GM21515 (cell line): ENCODE results near the gene EMID1.

Experiments used
- ATAC-seq: cut with Tn5 transposase; IDR thresholded peaks from one replicate; pipeline ENCODE4 v1.9.1; 2021; ENCODE audit not compliant: unreplicated experiment

EMID1 gene

DNA sequence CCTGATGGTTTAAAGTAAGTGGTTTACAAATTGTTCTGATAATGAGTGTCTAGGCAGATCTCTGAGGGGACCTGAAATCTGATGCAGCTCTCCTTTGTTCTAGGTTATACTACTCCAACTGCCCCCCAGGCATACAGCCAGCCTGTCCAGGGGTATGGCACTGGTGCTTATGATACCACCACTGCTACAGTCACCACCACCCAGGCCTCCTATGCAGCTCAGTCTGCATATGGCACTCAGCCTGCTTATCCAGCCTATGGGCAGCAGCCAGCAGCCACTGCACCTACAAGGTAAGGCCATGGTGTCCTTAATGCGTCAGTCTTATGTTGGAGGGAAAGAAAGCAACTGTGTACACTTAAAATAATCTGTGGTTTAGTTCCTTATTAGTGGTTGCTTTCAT is 72.2 kb downstream of the EMID1 start:
- ATAC-seq, result no peak

DNA sequence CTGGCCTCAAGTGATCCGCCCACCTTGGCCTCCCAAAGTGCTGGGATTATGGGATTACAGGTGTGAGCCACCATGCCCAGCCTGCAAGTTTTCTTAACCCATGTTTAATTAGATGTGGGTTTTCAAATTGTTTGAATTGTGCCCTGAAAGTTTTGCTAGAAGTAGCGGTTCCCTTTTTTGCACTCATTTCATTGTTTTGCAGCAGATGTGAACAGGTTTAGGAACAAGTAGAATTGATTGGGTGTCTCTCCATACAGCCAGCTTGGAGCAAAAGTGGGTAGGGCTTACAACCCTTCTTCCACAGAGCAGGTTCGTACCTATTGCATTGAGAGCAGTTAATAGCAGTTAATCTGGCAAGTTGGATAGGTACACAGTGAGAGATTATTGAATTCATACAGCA is 78.5 kb downstream of the EMID1 start:
- no peak for ATAC-seq

DNA sequence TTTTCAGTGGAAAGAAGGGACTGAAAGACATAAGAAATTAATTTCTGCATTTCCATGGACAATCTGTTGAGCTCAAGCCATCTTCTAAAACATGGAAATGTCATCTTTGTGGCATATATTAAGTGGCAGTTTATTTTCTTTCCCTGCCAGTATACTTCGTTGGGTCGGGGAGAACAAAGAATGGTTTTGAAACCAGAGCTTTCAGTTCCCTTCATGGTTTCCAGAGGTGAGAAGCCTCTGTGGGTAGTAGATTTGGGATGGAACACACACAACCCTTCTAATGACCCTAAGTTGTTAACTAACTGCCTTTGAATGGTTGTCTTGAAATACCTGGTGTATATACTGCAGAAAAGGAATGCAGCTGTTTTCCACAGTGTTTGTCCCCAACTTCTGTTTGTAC is 83.1 kb downstream of the EMID1 start:
- ATAC-seq, result no peak

DNA sequence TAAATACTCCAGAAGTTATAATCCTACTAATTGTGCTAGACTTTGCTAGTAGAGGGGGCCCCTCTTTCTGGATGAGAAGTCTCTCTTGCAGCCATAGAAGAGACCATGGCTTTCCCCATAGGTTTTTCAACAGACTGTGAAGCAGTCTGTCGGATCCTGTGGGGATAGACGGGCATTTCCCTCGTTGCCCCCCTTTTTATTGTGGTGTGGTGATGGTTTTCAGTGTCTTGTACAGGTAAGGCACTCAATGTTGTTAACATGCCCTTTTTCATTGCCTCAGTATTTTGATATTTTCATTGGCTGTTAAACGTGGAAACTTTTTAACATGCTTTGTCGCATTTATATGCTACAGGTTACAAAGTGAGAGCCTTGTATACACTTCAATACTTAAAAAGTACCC is 84.4 kb downstream of the EMID1 start:
- no peak for ATAC-seq

DNA sequence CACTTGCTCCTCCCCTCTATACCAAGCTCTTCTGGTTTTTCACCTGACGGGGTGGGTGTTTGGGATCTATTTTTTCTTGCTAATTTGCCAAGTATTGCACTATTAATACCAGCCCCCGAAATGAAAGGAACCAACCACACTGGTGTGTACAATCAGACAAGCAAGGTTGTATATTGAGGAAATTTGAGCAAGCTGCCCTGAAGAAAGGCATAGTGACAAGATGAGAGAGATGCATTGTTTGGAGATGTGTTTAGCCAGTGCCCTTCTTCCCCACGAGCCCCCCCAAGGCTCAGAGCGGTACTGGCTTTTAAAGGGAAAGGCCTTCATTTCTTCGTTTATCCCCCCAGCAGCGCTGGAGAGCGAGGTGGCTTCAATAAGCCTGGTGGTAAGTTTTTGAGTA is 85.5 kb downstream of the EMID1 start:
- ATAC-seq, result no peak

DNA sequence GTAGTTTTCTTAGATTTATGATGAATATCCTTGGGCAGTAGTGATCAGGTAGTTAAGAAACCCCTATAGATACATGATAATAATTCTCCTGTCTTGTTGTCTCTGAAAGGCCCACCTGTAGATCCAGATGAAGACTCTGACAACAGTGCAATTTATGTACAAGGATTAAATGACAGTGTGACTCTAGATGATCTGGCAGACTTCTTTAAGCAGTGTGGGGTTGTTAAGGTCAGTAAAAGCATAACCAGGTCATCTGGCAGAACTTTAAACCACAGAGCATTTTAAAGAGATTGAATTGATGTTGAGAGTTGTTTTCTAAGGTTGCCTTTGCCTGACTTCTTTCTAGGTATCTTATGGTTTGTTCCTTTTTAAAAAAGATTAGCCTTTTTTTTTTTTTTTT is 86.7 kb downstream of the EMID1 start:
- no peak for ATAC-seq

DNA sequence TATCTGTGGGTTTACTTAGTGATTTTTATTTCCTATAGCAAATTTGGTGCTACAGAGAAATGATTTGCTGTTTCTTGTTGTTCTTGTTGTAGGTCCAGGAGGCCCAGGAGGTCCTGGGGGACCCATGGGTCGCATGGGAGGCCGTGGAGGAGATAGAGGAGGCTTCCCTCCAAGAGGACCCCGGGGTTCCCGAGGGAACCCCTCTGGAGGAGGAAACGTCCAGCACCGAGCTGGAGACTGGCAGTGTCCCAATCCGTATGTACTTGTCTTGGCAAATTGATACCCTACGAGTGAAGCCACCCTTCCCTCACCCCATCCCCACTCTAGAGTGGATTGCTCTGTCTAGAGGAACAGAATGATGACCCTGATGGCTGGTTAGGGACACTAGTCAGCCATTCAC is 92.9 kb downstream of the EMID1 start:
- ATAC-seq, result no peak

DNA sequence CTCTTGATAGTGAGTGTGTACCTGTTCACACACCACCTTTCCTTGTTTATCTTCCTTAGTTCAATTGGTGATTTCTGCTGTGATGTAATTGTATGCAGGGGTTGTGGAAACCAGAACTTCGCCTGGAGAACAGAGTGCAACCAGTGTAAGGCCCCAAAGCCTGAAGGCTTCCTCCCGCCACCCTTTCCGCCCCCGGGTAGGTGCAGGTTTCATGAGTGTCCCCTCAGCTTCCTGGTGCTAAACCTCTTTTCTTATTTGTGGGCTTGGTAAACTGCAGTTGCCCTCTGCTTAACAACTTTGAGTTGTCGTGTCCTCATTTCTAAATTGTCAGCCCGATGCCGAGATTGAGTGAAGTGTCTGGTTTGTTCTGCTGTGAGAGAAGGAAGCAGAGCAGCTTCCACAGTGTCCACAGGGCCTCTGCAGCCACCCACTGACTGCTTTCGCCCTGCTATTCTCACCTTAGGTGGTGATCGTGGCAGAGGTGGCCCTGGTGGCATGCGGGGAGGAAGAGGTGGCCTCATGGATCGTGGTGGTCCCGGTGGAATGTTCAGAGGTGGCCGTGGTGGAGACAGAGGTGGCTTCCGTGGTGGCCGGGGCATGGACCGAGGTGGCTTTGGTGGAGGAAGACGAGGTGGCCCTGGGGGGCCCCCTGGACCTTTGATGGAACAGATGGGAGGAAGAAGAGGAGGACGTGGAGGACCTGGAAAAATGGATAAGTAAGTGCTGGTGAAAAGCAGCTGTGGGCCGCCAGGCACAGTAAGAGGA is 93.6 kb downstream of the EMID1 start:
- ATAC-seq, result no peak

DNA sequence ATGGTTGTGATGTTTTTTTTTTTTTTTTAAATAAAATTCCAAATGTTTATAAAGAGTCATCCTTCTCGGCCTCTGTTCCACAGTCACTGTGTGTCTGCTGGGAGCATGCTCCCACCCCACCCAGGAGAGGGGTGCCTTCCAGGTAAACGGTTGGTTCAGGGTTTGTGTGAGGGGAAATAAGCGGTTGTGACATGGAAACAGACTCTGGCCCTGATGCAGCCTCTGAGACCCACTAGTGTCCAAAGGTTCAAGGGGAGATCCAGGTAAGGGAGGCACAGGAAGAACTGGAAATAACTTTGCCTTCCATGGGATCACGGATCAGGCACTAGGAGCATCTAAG is 94.7 kb downstream of the EMID1 start:
- ATAC-seq, result no peak

DNA sequence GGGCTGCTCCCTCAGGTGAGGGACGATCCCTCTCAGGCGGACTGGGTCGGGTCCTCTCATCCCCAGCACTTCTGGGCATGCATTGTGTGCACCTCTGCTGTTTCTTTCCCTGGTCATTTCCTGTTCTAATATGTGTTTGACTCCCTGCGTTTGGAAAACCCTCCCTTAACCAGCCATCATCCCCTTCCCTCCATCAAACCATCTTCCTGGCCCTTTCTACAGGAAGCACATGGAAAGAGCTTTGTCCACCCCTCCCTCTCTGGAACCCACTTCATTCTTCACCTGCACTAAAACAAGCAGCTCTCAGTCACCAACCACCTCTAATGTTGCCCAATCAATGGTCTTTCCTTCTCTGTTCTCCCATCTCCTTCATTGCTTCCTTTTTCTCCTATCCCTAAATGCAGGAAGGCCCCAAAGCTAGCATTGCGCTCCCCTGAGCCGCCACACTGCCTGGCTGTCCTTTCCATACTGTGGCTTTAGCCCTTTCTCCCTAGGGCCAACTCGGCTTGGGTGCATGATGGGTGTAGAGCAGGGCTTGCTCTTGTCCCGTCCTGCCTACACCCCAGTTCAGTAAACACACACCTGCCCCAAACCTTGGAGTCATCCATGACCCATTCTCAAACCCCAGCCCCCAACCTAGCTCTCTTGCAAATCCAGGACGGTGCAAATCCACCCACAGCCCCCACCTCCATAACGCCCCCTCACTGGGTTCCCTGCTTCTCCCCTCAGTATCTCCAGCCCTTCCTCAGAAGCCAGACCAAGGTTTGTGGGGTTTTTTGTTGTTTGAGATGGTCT is 95.3 kb downstream of the EMID1 start:
- ATAC-seq, result no peak

DNA sequence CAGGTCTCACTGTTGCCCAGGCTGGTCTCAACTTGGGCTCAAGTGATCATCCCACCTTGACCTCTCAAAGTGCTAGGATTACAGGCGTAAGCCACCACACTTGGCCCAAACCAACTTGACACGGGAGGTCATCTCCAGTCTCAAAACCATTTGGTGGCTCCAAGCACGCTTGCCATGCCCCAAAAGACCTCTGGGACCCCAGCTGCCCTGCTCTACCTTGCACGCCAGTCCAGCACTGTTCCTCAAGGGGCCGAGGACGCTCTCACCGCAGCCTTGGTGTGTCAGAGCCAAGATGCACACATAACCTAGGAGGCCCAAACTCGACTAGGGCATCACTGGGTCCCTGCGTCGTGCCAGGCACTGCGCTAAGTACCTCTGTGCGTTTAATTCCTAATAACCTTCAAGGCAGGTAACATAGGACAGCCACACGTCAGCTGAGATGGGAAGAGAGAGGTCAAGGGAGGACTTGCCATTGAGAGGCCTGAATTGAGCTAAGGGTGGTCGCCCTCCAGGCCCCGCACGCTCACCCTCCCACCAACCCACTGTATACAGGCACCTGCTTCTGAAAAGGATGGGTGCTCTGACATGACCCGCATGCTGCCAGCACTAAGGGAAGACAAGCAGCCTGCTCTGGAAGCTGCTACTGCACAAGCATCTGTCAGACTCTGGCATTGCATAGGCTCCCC is 96.2 kb downstream of the EMID1 start:
- ATAC-seq, result no peak

DNA sequence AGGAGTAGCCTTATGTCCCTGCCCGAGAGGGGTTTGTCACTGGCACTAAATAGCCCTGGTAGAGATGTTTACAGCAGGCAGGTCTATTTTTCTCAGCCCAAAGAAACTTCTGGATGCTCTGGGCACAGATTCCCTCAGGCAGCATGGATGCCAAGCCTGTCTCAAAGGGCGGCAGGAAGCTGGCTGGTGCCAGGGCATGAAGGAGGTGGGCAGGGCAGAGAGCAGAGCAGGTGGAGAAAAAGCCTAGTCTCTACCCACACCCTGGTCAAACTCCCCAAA is 96.6 kb downstream of the EMID1 start:
- ATAC-seq, result no peak

DNA sequence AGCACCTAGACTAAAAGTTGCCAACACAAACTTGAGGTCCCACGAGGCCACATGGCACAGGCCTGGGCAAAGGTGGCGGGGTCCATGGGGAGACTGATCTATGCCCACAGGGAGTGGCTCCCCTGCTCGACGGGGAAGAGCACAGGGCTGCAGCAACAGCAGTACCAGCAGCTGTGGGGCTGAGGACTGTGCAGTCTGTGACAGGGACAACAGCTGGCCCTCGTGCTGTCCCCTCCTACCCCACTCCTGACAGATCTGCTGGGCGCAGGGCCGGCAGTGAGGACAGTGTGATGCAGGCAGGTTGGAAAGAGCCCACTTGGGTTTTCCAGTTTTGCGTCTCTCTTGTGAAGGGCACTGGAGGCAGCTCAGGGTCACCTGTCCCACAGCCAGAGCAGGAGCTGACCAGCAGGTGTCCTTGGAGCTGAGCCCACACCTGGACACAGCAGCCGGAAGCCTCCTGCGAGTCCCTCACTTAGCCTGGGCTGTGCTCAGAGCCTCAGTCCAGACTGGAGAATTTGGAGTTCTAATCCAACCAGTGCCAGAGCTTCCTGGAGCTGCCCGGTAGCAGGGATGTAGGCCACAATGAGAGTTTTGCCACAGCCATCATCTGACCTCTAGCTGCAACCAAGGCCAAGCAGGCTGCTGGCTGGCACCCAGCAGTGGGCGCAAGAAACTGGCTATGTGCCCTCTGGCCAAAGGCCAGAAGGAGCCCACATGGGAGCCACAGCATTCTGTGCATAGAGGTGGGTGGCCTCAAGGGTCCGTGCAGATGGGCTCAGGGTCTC is 97.2 kb downstream of the EMID1 start:
- no peak for ATAC-seq

DNA sequence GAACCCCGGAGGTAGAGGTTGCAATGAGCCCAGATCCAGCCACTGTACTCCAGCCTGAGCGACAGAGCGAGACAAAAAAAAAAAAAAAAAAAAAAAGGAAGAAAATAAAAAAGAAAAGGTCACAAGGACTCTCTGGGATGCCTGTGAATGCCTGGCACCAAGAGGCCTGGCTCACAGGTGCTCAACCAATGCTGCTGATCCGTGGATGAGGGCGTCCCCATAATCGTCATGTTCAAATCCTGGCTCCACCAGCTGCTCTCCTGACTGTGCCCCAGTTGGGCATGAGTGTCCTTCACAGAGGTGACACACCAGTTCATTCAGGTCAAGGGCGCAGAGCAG is 100.1 kb downstream of the EMID1 start:
- no peak for ATAC-seq

DNA sequence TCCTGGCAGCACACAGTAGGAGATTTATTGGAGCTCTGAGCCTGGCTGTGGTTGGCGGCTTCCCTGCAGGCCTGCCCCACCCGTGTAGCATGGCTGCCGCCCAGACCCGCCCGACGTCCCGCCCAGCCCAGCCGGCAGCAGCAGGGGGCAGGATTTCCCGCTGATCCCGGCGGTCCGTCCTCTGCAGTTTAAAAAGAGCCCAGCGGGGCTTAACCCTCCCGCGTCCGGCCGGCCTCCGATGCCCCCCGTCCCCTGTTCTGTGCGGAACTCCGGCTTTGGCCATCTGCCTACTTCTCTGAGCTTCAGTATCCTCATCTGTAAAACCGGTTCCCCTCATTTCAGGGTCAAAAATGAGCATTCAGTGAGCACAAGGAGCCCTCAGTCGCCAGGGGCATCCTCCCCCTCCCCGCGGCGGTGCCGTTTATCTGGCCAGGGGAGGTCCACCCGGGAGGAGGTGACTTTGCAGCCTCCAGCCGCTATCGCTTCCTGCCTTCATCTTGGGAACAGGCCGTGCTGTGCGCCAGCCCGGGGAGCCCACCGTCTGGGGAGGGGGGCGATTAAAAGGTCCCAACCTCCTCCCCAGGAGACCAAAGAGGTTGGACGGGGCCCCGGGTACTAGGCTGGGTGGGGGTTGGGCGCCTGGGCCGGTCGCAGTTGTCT is 100.6 kb downstream of the EMID1 start, which contains the start of gene GAS2L1:
GAS2L1 (plus strand) TSS at position 476 of the 660 bp plus-strand sequence. CDS start 1,456 bp downstream, outside the sequence.
- no peak for ATAC-seq

DNA sequence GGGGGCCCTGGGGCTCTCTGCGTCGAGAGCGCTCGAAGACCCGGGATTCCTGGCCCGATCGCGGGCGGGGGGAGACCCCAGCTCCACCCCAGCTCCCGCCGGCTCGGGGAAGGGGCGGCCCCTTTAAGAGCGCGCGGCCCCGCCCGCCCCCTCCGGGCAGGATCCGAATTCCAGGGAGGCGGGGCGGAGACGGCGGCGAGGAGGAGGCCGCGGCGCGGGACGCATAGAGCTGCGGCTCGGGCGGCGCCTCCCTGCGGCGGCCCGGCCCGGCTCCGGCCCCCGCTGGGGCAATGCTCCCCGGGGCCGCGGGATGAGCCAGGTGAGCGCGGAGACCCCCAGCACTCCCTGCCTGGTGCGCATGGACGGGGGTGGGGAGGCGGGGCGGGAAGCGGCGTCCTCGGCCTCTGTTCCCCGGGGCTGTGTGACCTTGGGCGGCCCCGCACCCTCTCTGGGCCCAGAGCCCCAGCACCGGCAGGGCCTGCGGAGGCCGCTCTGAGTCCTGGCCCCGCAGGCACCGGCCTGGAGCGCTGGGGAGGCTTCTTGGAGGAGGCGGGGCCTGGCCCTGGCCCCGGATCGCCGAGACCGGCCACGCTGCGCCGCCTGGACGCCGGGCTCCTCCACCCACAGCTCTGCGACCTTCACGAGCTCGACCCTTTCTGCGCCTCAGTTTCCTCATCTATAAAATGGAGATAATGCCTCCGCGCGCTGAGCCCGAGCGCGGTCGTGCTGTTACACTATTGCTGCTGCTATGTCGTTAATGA is 101.3 kb downstream of the EMID1 start:
- ATAC-seq, result no peak

DNA sequence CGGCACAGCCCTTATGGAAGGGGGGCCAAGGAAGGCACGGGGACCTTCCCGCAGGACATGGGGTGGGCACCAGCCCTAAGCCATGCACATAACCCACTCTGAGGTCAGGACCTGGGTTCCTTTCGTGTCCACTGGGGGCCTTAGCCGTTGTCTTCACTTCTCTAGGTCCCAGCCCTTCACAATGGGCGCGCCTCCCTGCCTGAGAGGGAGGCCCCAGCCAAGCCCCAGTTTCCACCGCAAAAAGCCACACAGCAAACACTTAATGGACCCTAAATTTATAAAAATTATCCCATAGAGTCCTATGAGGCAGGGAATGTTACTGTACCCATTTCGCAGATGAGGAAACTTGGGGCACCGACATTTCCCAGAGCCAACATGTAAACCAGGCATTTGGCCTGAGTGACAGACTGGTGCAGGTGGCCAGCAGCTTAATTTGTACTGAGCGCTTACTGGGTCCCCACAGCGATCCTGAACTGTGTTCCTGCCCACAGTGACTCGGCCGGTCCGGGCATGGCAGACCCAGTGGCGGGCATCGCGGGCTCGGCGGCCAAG is 102.0 kb downstream of the EMID1 start:
- no peak for ATAC-seq

DNA sequence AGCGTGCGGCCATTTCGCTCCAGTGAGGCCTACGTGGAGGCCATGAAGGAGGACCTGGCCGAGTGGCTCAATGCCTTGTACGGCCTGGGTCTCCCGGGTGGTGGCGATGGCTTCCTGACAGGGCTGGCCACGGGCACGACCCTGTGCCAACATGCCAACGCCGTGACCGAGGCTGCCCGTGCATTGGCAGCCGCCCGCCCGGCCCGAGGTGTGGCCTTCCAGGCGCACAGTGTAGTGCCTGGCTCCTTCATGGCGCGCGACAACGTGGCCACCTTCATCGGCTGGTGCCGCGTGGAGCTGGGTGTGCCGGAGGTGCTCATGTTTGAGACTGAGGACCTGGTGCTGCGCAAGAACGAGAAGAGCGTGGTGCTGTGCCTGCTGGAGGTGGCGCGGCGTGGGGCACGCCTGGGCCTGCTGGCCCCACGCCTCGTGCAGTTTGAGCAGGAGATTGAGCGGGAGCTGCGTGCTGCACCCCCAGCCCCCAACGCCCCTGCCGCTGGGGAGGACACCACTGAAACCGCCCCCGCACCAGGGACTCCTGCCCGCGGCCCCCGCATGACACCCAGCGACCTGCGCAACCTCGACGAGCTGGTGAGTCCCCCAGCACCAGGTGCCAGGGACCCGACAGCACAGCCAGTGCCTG is 102.6 kb downstream of the EMID1 start:
- ATAC-seq, result no peak

DNA sequence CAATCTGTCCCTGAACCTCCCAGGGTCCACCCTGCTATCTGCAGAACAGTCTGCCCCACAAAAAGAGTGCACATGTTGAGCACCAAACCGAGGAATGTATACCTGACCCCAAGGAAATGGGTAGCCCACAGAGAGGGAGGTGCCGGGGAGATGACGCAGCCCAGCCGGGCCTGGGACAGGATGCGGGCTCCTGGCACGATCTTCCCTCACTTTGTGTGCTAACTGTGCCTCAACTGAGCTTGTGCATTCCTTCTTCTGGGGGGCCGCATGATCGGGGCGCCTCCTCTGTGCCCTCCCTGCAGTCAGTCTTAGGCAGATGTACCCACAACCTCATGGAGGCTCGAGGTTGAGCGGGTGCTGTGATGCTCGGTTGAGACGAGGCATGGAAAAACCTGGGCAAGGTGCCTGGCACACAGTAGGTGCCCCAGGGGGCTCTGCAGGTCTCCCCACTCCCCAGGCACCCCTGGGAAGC is 103.1 kb downstream of the EMID1 start:
- ATAC-seq, result no peak
